Loucy (cell line): ENCODE results near the gene GUCA2A.
"Not testable (repeated sequence)": the region's sequence is repeated elsewhere in the genome, so short reads cannot be mapped to it uniquely, and the experiment has no call there.

ENCODE experiments used
- CTCF ChIP-seq: fragments of 200-600 bp; sonication (generic); conservative IDR thresholded peaks from 2 replicates; pipeline ENCODE4 v1.5.1; 2014; ENCODE audit warnings: mild to moderate bottlenecking, antibody characterized with exemption, low read length
- EZH2phosphoT487 ChIP-seq: fragments of 200-600 bp; IDR thresholded peaks from 2 replicates; pipeline ENCODE4 v1.6.1; 2018; ENCODE audit warnings: antibody characterized with exemption, mild to moderate bottlenecking, moderate library complexity, borderline replicate concordance

- TF ChIP-seq CTCF, EZH2phosphoT487: not testable (repeated sequence)
Observed at GRCh38 chr1:42206930-42207329, 42.4 kb upstream of the GUCA2A start.
